ENCODE measurements around the gene ANKS6.
A peak's percentile ranks its signal among the peaks of the same experiment; 100 is the strongest.

The ANKS6 gene

GRCh38 chr9:98732091-98732490 is 64.3 kb downstream of the ANKS6 start:
- DNase-seq, result no peak

- DNase-seq, result no peak
These were observed 65.5 kb downstream of the ANKS6 start for GRCh38 chr9:98730871-98731270.

- no peak for DNase-seq
These were observed 67.9 kb downstream of the ANKS6 start for GRCh38 chr9:98728500-98728899.

GRCh38 chr9:98727428-98727827 is 68.9 kb downstream of the ANKS6 start:
- no peak for DNase-seq

- no peak for DNase-seq
These were observed 69.6 kb downstream of the ANKS6 start for GRCh38 chr9:98726735-98727134.

GRCh38 chr9:98724810-98725530 is 71.4 kb downstream of the ANKS6 start:
- DNase-seq, result no peak

- DNase-seq, result no peak
These were observed 74.7 kb downstream of the ANKS6 start for GRCh38 chr9:98721643-98722042.

- DNase-seq, result no peak
These were observed 76.0 kb downstream of the ANKS6 start for GRCh38 chr9:98720402-98720801.

- no peak for DNase-seq
These were observed 77.3 kb downstream of the ANKS6 start for GRCh38 chr9:98719055-98719454.

- no peak for DNase-seq
These were observed 81.5 kb downstream of the ANKS6 start for GRCh38 chr9:98714833-98715232.

GRCh38 chr9:98712987-98713386 is 83.4 kb downstream of the ANKS6 start:
- no peak for DNase-seq

GRCh38 chr9:98709968-98710965 is 86.1 kb downstream of the ANKS6 start:
- peak; percentile 61 for DNase-seq

- DNase-seq, result no peak
These were observed 87.1 kb downstream of the ANKS6 start, which contains the start of gene GABBR2 for GRCh38 chr9:98708933-98709911. GABBR2 (minus strand) TSS chr9:98708935; CDS start chr9:98708737, 198 bp downstream.

GRCh38 chr9:98708103-98708932 is 88.0 kb downstream of the ANKS6 start:
- no peak for DNase-seq

- peak; percentile 67 for DNase-seq
These were observed 88.9 kb downstream of the ANKS6 start for GRCh38 chr9:98707166-98708102.

- no peak for DNase-seq
These were observed 89.6 kb downstream of the ANKS6 start for GRCh38 chr9:98706651-98707165.

GRCh38 chr9:98702835-98703380 is 93.4 kb downstream of the ANKS6 start:
- DNase-seq, result no peak

GRCh38 chr9:98702340-98702739 is 94.0 kb downstream of the ANKS6 start:
- no peak for DNase-seq

GRCh38 chr9:98701576-98701975 is 94.8 kb downstream of the ANKS6 start:
- no peak for DNase-seq

GRCh38 chr9:98700801-98701200 is 95.6 kb downstream of the ANKS6 start:
- no peak for DNase-seq

Data from left hindlimb (tissue), 1 donor.